ENCODE results near the gene EPYC.

Gene EPYC

GRCh38 chr12:90954428-90954827, 50.3 kb downstream of the EPYC start:
- DNase-seq (ENCODE audit: low spot score): no peak

GRCh38 chr12:90953956-90954421, 50.8 kb downstream of the EPYC start:
- no peak for DNase-seq (ENCODE audit: low spot score)

- no peak for DNase-seq (ENCODE audit: low spot score)
Observed at GRCh38 chr12:90951432-90952105, 53.2 kb downstream of the EPYC start.

- no peak for DNase-seq (ENCODE audit: low spot score)
Observed at GRCh38 chr12:90947869-90948268, 56.9 kb downstream of the EPYC start.

GRCh38 chr12:90945070-90945649, 59.6 kb downstream of the EPYC start:
- peak; percentile 42 for DNase-seq (ENCODE audit: low spot score)

GRCh38 chr12:90943255-90943654, 61.5 kb downstream of the EPYC start:
- no peak for DNase-seq (ENCODE audit: low spot score)

- peak; percentile 55 for DNase-seq (ENCODE audit: low spot score)
Observed at GRCh38 chr12:90940872-90941499, 63.8 kb downstream of the EPYC start.

- DNase-seq (ENCODE audit: low spot score): no peak
Observed at GRCh38 chr12:90939382-90939781, 65.4 kb downstream of the EPYC start.

- no peak for DNase-seq (ENCODE audit: low spot score)
Observed at GRCh38 chr12:90938451-90938850, 66.3 kb downstream of the EPYC start.

GRCh38 chr12:90937651-90938050, 67.1 kb downstream of the EPYC start:
- no peak for DNase-seq (ENCODE audit: low spot score)

- no peak for DNase-seq (ENCODE audit: low spot score)
Observed at GRCh38 chr12:90936230-90937005, 68.4 kb downstream of the EPYC start.

GRCh38 chr12:90925562-90925961, 79.2 kb downstream of the EPYC start:
- DNase-seq (ENCODE audit: low spot score): no peak

GRCh38 chr12:90924406-90924805, 80.4 kb downstream of the EPYC start:
- DNase-seq (ENCODE audit: low spot score): no peak

- peak; percentile 63 for DNase-seq (ENCODE audit: low spot score)
Observed at GRCh38 chr12:90922145-90922627, 82.6 kb downstream of the EPYC start.

- no peak for DNase-seq (ENCODE audit: low spot score)
Observed at GRCh38 chr12:90921536-90921935, 83.2 kb downstream of the EPYC start.

GRCh38 chr12:90920222-90920621, 84.5 kb downstream of the EPYC start:
- no peak for DNase-seq (ENCODE audit: low spot score)

- no peak for DNase-seq (ENCODE audit: low spot score)
Observed at GRCh38 chr12:90917431-90917830, 87.3 kb downstream of the EPYC start.

GRCh38 chr12:90916516-90916915, 88.3 kb downstream of the EPYC start:
- DNase-seq (ENCODE audit: low spot score): no peak

- no peak for DNase-seq (ENCODE audit: low spot score)
Observed at GRCh38 chr12:90915353-90915752, 89.4 kb downstream of the EPYC start.

Data from COLO829 (cell line).